Measurements from ENCODE around the gene SPEF2.

DNA sequence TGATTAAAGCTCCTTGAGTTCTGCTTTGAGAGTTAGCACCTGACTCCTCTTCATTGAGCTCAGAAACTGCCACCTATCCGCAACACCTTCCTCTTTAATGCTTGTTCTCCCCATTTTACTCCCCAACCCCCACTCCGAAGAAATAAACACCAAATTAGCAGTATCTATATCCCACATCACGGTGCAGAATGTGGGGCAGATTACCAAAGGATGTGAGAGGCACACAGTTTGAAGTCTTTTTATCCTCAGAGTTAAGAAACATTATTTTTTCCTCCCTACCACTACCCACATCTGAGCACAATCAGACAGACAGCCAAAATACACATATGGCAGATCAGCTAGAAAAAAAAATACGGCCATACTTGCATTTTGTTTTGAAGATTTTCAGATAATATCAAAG lies 212.9 kb downstream of the SPEF2 start:
- TF ChIP-seq, protein P1, sequence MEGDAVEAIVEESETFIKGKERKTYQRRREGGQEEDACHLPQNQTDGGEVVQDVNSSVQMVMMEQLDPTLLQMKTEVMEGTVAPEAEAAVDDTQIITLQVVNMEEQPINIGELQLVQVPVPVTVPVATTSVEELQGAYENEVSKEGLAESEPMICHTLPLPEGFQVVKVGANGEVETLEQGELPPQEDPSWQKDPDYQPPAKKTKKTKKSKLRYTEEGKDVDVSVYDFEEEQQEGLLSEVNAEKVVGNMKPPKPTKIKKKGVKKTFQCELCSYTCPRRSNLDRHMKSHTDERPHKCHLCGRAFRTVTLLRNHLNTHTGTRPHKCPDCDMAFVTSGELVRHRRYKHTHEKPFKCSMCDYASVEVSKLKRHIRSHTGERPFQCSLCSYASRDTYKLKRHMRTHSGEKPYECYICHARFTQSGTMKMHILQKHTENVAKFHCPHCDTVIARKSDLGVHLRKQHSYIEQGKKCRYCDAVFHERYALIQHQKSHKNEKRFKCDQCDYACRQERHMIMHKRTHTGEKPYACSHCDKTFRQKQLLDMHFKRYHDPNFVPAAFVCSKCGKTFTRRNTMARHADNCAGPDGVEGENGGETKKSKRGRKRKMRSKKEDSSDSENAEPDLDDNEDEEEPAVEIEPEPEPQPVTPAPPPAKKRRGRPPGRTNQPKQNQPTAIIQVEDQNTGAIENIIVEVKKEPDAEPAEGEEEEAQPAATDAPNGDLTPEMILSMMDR (IDR thresholded peaks at IDR 0.05), result no peak
- TF ChIP-seq POLR2A (IDR thresholded peaks at IDR 0.05), result no peak
